SK-N-SH treated with all-trans-retinoic acid at 6 μM for 48 hours (cell line): ENCODE data around the gene BRICD5.

Experiments used
- ATAC-seq: fragments of 200-7000 bp; cut with Tn5 transposase; 3 replicates; pipeline ENCODE4 v1.9.1; 2020; ENCODE audit warnings: mild to moderate bottlenecking, moderate library complexity
- BACH2 ChIP-seq: fragments of 250-450 bp; sonication (Bioruptor Pico); IDR thresholded peaks from 2 replicates; pipeline ENCODE4 v1.9.0; 2021; ENCODE audit warnings: mild to moderate bottlenecking, borderline replicate concordance
- ESRRG ChIP-seq: fragments of 250-450 bp; sonication (Bioruptor Pico); IDR thresholded peaks from 2 replicates; pipeline ENCODE4 v1.6.1; 2021; ENCODE audit warnings: mild to moderate bottlenecking
- ISL1 ChIP-seq: fragments of 250-450 bp; sonication (Bioruptor Pico); IDR thresholded peaks from 2 replicates; pipeline ENCODE4 v2.1.2; 2022; ENCODE audit warnings: mild to moderate bottlenecking, moderate library complexity
- SNAI2 ChIP-seq: fragments of 250-450 bp; sonication (Bioruptor Pico); IDR thresholded peaks from 2 replicates; pipeline ENCODE4 v1.5.0; 2020; ENCODE audit warnings: mild to moderate bottlenecking, moderate library complexity
- ZC3H10 ChIP-seq: fragments of 250-450 bp; sonication (Bioruptor Pico); IDR thresholded peaks from 2 replicates; pipeline ENCODE4 v1.5.1; 2021; ENCODE audit warnings: mild to moderate bottlenecking, moderate library complexity

Gene BRICD5

DNA sequence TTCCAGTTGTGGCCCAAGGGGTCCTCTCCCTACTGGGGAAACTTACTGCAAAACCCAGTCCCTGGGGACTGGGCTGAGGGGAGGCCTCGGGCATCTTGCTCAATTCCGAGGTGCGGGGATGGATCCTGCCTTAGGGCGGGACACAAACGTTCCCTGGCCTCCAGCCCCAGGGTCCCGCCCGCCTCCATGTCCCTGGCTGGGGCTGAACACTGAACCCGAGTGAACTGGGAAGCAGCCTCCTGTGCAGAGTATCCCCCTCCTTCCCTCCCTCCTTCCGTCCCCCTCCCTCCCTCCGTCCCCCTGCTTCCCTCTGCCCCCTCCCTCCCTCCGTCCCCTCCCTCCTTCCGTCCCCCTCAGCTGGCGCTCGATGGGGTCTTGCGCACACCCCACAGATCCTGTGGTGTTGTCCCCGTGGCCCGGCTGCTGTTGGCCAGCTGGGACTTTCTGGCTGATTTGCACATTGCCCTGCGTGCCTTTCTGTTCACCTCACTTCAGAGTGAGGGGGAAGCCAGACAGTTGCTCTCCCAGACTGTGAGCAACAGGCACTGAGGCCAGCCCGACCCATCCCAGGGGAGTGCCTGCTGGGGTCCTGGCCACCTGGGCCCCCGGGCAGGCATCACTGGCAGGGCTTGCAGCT lies 49.6 kb downstream of the BRICD5 start:
- TF ChIP-seq ZC3H10 (CRISPR knock-in tag) (no peak), SNAI2 (no peak), ISL1 (CRISPR knock-in tag) (no peak), ESRRG (CRISPR knock-in tag) (no peak), BACH2 (CRISPR knock-in tag) (no peak)
- TF ChIP-seq, all 23 proteins: peak for 0
- ATAC-seq = no peak
